HG02571 (cell line): ENCODE data around the gene CIAPIN1.

Experiments used
- ATAC-seq: cut with Tn5 transposase; IDR thresholded peaks from one replicate; pipeline ENCODE4 v1.9.1; 2021; ENCODE audit warnings: mild to moderate bottlenecking, moderate library complexity; ENCODE audit not compliant: unreplicated experiment

The CIAPIN1 gene

DNA sequence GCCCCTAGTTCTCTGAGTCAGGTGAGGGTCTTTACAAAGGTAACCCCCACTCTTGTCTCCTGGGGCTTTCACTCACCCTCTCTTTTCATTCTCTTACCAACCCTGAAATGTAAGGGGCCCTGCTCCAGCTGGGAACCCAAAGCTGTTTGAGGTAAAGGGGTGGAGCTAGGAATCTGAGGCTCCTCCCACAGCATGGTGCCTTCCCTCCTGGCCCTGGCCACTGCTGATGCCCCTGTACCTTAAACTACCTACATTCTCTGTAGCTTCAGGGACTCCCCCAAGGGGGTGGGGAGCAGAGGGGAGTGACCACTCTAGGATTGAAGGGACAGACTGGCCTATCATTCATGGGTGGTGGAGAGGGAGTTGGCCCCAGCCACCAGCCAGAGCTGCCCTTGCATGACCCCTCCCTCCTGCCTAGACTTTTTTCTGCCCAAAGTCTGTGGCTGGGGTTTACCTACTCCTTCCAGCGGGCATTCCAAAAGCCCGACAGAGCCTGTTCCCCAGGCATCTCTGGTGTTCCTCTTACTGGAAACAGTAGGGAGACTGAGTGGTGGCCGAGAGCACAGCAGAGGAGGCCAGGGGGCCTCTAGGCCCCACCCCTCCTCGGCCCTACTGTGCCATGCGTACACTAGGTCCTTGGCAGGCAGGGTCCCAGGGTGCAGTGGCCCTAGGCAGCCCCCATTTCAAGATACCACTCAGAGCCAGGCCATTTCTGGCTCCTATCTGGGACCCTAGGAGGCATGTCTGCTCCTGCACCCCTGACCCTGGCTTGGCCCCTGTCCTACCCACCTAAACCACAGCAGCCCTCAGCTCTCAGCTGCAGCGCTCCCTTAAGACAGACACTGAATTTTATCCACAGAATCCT is 29.6 kb upstream of the CIAPIN1 start:
- ATAC-seq = no peak

DNA sequence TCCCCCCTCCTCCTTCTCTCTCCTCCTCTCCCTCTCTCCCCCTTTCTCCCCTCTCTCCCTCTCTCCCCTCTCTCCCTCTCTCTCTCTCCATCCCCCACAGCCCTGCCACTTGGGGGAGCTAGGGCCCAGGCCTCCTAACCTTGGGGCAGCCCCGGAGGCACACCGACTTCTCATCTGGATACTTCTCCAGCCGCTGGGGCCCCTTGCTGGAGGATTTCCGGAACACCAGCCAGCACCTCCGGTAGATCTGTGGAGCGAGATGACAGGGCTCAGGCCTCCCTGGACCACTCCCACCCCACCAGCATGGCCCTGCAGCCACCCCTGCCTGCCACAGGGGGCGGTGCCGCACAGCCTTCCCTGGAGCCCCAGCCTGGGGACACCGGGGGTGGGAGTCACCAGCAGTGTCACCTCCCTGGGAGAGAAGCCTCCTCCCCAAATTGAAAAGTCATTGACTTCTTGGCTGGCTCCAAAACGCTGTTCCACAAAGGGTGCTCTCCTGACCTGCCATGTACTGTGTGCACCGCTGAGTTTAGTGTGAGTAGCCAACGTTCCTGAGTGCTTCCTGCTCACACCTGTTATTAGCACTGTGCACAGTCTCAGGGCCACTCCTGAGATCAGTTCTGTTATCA is 28.6 kb upstream of the CIAPIN1 start:
- peak; percentile 74 for ATAC-seq

DNA sequence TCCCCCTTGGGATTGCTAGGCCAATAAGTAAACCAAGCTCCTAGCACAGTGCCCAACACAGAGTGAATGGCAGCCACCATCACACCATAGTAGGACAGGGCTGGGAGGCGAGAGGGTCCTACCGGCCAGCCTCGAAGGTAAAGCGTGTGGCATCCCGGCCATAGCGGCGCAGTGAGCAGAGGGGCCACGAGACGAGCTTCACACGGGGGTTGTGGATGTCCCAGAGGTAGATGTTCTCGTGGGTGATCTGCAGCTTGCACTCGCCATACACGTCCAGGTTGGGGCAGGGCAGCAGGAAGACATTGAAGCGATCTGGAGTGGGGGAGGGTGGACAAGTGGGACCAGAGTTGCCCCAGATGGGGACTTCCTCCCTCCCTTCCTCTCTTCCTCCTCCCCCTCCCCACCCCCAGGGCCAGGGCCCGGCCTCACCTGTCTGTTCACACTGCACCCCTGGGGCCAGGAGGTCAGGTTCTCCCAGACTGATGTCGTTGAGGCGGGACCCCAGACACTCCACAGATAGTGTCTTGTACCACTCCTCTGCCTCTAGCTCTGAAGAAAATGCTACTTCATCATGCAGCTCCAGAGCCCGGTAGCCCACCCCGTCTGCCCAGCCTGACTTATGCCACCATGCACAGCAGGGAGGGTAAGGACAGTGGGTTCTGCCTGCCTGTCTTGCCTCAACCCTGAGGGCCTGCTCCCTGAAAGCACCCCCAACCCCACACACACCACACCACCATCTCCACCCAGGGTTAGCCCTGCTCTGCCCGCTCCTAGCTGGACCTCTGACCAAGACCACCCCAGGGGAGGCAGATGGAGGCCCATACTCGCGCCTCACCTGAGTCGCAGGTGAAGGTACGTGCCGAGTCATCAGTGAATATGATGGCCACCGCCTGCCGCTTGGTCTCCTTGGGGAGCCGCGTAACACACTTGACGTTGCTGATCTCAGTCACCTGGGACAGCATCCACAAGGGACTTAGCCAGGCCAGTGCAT is 27.8 kb upstream of the CIAPIN1 start:
- no peak for ATAC-seq

DNA sequence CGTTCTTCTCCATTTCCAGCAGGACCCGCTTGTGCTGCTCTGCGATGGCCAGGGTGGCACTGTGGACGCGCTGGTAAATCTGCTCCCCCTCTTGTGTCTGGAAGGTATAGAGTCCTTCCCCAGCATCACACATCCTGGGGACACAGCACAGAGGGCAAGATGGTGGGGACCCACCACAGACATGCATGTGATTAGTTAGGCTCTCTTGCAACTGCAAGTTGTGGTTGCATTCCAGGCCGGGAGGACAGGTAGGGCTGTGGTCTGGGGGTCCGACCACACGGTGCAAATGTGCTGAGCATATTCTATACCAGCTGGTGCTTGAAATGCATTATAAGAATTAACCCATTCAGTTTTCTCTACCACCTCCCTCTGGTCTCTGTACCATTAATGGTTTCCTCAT is 26.7 kb upstream of the CIAPIN1 start:
- no peak for ATAC-seq

DNA sequence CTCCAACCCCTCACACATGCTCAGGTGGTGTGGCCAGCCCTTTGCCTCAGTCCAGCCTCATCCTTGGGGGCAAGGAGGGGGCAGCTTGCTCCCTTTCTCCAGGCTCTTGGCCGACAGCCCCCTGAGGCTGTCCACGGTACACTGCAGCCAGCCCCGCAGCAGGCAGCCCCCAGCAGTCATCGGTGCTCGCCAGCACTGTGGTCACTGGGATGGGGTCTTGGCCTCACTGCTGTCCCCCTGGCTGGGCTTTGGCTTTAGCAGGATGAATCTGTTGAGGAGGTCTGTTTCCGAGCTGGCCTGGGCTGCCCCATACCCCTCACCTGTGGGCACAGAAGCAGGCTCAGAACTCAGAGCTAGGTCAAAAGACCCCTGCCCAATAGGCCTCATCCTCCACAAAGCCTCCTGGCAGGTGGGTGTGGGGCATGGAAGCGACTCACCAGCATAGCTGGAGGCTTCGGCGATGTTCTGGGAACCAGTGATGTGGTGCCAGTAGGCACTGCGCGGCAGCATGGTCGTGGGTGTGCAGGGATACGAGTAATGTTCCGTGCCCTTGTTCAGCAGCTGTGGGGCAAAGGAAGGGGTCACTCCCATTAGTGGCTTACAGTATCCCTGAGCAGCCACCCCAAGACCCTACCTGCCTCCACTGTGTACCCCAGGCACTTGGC is 26.1 kb upstream of the CIAPIN1 start:
- no peak for ATAC-seq

DNA sequence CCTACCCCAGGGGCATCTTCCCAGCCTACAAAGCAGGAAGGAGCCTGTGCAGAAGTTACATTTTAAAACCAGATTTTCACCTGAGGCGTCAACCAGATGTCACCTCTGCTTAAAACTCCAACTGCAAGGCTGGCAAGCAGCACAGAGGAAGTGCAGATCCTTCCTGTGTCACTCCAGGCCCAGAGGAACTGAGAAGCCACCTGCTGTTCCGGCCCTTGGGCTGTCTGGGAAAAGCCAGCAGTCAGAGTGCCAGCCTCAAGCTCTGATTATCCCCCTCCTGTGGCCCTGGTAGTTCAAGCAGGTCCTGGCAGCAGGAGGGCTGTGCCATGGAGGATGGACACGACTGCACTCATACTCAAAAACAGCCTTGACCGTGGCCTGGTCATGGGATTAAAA is 25.5 kb upstream of the CIAPIN1 start:
- ATAC-seq = no peak

DNA sequence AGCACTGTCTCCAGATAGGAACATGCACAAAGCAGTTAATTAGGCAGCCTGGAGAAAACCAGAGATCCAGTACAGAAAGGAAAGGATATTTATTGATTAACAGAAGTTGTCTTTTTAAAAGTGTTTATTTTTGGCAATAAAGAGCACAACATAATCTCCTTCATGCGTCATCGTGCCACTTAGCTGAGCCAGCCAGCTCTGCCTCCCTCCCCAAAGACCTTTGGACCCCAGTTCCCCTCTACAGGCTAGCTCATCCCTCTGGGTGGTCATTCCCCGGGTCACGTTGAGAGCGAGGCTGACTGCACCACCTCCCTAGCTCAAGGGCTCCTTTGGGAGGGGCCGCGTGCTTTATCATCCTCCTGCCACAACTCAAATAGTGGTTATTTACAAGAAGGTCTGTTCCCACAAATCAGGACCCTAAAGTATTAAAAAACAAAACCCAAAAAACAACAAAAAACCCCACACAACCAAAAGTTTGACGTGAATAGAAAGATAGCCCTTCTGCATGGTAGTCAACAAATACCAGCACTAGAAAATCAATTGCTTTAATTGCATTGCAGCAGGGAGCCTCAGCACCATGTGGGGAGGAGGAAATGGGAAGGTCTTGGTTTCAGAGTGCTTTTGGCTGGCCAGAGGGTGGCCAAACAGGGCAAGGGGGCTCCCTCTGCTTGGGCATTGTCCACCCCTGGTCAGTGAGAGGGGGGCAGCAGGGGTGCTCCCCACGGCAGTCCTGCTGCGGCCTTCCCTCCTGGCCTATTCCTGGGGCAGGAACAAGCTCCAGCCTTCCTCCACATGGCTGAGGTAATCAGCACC is 24.9 kb upstream of the CIAPIN1 start:
- ATAC-seq = no peak

DNA sequence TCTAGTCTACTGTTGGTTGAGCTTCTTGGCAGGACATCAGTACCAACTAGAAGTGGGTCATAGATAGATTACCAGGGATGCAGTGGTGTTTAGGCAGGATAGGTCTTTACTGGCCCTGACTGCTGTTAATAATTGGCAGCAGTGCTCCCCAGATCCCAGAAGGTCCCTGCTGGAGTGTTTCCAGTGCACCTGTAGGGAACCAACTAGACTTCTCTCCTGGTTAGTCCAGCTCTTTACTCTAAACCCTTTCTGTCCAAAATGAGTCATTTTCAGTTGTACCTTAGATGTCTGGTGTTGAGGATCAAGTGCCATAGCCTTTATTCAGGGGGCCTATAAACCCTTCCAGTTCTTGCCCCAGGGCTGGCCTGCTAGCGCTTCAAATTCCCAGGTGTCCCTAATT is 24.0 kb upstream of the CIAPIN1 start:
- no peak for ATAC-seq

DNA sequence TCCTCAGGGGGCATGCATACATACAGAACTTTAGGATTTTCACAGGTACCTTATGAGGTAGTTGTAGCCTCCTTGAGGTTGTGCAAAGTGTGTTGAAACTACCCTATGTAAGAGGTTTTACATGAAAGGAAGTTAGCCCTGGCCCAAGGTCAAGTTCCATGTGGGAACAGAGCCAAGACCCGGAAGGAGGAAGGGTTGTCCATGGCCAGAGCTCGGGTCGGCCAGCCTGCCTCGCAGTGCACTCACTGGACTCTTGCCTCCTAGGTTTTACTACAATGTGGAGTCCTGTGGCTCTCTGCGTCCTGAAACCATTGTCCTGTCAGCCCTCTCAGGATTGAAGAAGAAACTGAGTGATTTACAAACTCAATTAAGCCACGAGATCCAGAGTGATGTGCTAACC is 23.5 kb upstream of the CIAPIN1 start:
- no peak for ATAC-seq

DNA sequence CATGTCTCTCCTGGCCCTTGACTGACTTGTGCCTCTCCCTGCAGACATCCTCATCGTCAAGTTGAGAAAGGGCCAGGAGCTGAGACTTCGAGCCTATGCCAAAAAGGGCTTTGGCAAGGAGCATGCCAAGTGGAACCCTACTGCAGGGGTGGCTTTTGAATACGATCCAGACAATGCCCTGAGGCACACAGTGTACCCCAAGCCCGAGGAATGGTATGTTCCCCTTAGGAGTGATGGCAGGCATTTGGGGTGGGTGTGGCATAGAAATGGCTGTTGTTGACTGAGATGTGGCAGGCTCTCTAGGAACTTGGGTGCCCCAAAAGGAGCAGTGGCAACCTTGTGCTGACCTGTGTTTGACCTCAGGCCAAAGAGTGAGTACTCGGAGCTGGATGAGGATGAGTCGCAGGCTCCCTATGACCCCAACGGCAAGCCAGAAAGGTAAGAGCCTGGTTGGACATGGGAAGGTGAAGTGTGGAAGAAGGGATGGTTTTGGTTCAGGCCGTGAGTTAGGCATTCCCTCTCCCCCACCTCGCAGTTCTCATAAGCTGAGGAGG is 22.8 kb upstream of the CIAPIN1 start:
- no peak for ATAC-seq

DNA sequence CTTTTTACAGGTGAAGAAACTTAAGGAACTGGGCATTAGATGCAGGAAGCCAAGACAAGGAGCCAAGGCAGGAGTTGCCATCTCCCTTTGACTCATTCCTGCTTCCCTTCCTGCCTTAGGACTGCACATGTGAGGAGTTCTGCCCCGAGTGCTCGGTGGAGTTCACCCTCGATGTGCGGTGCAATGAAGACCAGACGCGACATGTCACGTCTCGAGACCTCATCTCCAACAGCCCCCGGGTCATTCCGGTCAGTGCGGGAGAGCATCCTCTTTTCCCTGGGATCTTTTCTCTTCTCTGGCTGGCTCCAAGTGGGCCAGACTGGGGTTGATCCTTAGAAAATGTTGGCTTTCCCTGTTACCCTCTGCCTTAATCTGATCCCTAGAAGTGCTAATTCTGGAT is 21.9 kb upstream of the CIAPIN1 start:
- ATAC-seq = no peak

DNA sequence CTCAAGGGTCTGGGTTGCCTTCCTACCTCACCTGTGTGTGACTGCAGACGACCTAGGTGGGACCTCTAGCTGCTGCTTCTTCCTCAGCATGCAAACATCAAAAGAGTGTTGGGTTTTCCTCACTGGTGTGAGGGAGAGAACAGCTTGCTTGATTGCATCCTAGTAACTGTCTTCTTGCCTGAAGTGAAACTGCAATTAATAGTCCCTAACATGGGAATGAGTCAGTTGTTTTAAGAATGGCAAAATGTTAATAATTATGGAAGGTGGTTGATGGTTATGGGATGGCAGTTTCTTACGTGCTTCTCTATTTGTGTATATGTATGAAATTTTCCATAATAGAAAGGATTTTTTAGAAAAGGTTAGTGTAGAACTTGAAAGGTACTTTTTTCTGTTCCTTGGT is 21.2 kb upstream of the CIAPIN1 start:
- ATAC-seq = no peak

DNA sequence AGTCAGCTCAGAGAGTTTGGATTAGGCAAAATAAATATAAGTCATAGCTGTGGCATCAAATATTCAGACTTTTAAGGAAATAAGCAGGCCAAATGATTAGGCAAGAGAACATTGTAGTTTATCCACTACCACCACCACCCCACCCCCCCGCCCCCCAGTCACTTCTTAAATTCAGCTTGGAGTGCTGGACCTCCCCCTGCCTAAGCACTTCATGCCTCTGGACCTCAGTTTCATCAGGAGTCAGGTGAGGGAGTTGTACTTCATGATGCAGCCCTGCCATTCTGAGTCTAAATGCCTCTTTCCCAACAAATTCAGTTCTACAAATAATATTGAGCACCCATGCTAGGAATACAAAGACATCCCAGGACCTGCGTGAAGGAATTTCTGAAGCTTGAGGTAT is 17.3 kb upstream of the CIAPIN1 start:
- no peak for ATAC-seq

DNA sequence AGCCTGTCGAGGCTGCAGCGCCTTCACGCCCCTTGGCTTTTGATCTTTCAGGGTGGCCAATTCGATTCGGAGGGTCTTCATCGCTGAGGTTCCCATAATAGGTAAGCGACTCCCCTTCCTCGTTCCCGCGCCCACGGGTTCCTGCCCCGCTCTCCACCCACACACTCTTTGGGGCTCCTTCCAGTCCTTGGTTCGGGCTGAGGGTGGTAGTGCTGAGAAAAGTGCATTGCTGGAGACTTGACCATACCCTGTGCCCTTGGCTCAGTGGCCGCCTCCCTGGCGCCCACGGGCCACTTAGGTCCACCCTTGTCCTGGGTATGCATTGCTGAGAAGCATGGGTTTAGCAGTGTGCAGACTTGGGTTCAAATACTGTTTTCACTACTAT is 15.8 kb upstream of the CIAPIN1 start:
- ATAC-seq = no peak

DNA sequence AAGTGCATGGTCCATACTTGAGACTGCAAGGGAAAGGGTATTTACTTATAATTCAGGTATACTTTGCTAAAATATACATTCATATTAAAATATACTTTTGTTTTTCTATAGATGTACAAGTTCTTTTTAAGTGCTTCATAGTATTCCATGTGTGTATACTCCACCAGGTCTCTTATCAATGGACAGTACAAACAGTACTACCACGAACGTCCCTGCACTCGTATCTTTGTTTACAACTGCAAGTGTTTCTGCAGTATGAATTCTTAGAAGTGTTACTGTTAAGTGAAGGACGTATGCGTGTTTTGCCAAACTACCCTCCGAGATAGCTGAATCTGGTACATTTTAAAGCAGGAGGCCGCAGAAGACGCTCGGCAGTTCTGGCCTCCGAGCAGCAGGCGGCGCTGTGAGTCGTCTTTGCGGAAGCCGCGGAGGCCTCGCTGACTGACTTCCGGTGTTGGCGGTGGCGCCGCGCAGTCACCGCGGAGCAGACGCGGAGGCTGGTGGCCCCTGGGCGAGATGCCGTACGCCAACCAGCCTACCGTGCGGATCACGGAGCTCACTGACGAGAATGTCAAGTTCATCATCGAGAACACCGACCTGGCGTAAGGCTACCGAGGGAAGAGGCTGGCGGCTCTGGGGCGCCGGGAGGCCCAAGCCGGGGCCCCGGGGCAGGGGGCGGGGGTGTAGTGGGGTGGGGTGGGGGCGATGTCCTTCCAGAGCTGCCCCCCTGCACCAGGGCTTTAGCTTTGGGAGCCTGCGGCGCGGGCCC is 15.2 kb upstream of the CIAPIN1 start, which contains the start of gene POLR2C:
Gene POLR2C (plus strand): TSS at position 471 of the 769 bp plus-strand sequence. CDS start 46 bp downstream, at position 517.
- peak; percentile 91 for ATAC-seq

DNA sequence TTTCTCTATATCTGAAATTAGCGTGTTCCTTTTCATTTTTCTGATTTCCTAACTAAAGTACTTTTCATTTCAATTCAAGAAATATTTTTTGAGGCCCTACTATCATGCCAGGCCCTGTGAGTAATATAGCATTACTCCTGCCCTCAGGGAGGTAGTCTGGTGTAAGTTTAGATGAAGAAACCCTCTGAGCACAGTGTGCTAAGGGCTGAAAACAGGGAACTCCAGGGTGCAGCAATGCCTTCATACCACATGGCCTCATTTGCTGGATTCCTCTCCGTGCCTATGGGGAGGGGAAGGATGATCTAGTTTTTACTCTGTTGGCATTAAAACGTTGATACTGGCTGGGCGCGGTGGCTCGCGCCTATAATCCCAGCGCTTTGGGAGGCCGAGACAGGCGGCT is 4.8 kb upstream of the CIAPIN1 start:
- no peak for ATAC-seq

DNA sequence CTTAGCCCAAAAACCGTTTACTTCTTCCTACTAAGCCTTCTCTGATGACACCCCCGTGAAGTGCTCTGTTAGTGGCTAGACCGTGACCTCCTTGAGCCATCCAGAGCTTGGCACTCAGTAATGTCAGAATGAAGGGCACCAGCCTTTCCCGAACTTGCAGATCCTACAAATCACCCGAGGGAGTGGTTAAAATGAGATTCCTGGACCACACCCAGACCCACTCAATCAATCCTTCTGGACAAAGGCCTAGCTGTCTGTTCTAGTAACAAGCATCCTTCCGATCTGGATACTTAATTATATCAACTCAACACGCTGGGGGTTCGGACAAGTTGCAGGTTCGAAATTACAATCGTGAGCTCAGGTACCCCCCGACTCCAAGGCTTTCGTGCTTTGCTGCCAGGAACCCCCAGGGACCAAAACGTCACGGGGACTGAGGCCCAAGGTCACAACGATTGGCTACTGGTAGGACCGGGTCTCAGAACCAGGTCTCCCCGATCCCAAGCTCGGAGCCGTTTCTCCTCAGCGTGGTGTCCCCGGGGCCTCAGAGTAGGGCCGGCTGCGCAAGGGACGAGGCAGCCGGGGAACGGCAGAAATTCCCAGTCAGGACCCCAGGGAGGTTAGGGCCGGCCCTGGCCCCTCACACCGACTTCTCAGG is 527 bp downstream of the CIAPIN1 start:
- peak; percentile 32 for ATAC-seq

DNA sequence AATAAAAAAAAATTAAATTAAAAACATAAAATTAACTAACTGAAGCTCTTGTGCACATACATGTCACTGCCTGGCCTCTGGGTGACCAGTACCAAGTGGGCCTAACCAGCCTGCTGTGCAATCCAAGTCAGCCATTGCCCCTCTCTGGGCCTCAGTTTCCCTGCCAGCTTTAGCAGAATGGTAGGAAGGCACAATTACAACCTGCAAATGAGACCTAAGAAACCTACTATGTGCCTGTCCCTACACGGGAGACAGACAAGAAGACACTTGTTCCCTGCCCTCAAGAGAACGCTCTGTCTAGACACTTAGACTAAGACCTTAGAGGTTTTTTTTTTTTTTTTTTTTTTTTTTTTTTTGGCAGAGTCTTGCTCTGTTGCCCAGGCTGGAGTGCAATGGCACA is 1.7 kb downstream of the CIAPIN1 start:
- ATAC-seq = no peak
